Neutrophil (primary cell): Measurements from ENCODE around the gene EHBP1.

ENCODE experiments used
- H3K27ac ChIP-seq: fragments of 200-600 bp; sonication (generic); 2 replicates; pipeline ENCODE4 v1.5.1; 2016; ENCODE audit warnings: mild to moderate bottlenecking, moderate library complexity
- H3K27me3 ChIP-seq: fragments of 200-600 bp; sonication (generic); 2 replicates; pipeline ENCODE4 v1.6.0; 2016; ENCODE audit warnings: mild to moderate bottlenecking
- H3K36me3 ChIP-seq: fragments of 200-600 bp; sonication (generic); 2 replicates; pipeline ENCODE4 v1.5.1; 2017
- H3K4me1 ChIP-seq, 2 experiments: fragments of 200-600 bp in 1 of 2; sonication (generic) in 1 of 2; 1 replicate in 1 of 2; 2 replicates in 1 of 2; pipeline versions ENCODE4 v1.5.1 to v1.6.1; 2013 to 2016; ENCODE audit warnings: low read depth in 1 of 2, low read length in 1 of 2, mild to moderate bottlenecking in 1 of 2, moderate library complexity in 1 of 2; ENCODE audit not compliant: control insufficient read depth in 1 of 2, insufficient read depth in 1 of 2
- H3K4me3 ChIP-seq, 2 experiments: fragments of 200-600 bp in 1 of 2; sonication (generic) in 1 of 2; 1 replicate in 1 of 2; 2 replicates in 1 of 2; pipeline ENCODE4 v1.5.1; 2013 to 2016; ENCODE audit warnings: low read depth in 1 of 2, low read length in 1 of 2, mild to moderate bottlenecking in 1 of 2, moderate library complexity in 1 of 2
- H3K9me3 ChIP-seq: fragments of 200-600 bp; sonication (generic); 2 replicates; pipeline ENCODE4 v1.5.1; 2016
- TF ChIP-seq, protein P1 (sequence below): fragments of 200-600 bp; sonication (generic); IDR thresholded peaks from 2 replicates; pipeline ENCODE4 v1.5.1; 2016; ENCODE audit warnings: antibody characterized with exemption

Gene EHBP1

GRCh38 chr2:63059793-63060471, 354.4 kb downstream of the EHBP1 start:
- Histone ChIP-seq H3K36me3 (no peaks in the 10 kb centered on the region), H3K27ac (peak overlapping the region; percentile 89), H3K27me3 (peaks cover 94% of the 10 kb centered on the region), H3K4me3 (peak overlapping the region; percentile 60 to 71), H3K4me1 (peaks cover 60 to 61% of the 10 kb centered on the region in 2 experiments), H3K9me3 (no peaks in the 10 kb centered on the region)
- TF ChIP-seq, protein P1, sequence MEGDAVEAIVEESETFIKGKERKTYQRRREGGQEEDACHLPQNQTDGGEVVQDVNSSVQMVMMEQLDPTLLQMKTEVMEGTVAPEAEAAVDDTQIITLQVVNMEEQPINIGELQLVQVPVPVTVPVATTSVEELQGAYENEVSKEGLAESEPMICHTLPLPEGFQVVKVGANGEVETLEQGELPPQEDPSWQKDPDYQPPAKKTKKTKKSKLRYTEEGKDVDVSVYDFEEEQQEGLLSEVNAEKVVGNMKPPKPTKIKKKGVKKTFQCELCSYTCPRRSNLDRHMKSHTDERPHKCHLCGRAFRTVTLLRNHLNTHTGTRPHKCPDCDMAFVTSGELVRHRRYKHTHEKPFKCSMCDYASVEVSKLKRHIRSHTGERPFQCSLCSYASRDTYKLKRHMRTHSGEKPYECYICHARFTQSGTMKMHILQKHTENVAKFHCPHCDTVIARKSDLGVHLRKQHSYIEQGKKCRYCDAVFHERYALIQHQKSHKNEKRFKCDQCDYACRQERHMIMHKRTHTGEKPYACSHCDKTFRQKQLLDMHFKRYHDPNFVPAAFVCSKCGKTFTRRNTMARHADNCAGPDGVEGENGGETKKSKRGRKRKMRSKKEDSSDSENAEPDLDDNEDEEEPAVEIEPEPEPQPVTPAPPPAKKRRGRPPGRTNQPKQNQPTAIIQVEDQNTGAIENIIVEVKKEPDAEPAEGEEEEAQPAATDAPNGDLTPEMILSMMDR: peak; percentile 20

- TF ChIP-seq, protein P1: no peak
- H3K4me1 ChIP-seq: peaks cover 54 to 55% of the 10 kb centered on the region in 2 experiments
- peak overlapping the region; percentile 89 for H3K27ac ChIP-seq
- peak overlapping the region; percentile 60 to 71 for H3K4me3 ChIP-seq
- H3K9me3 ChIP-seq: no peaks in the 10 kb centered on the region
- H3K36me3 ChIP-seq: no peaks in the 10 kb centered on the region
- peaks cover 94% of the 10 kb centered on the region for H3K27me3 ChIP-seq
Observed at GRCh38 chr2:63060472-63060991, 355.0 kb downstream of the EHBP1 start.

GRCh38 chr2:63064197-63064596, 358.7 kb downstream of the EHBP1 start:
- no peak overlapping the region for H3K27ac ChIP-seq
- no peak overlapping the region for H3K4me3 ChIP-seq
- H3K36me3 ChIP-seq: no peaks in the 10 kb centered on the region
- H3K9me3 ChIP-seq: no peaks in the 10 kb centered on the region
- peaks cover 94% of the 10 kb centered on the region for H3K27me3 ChIP-seq
- peaks cover 17 to 18% of the 10 kb centered on the region in 2 experiments for H3K4me1 ChIP-seq
- TF ChIP-seq, protein P1: no peak

GRCh38 chr2:63064661-63065060, 359.1 kb downstream of the EHBP1 start:
- H3K27ac ChIP-seq: no peak overlapping the region
- peaks cover 94% of the 10 kb centered on the region for H3K27me3 ChIP-seq
- TF ChIP-seq, protein P1: no peak
- no peaks in the 10 kb centered on the region for H3K36me3 ChIP-seq
- peaks cover 13% of the 10 kb centered on the region in 2 experiments for H3K4me1 ChIP-seq
- no peaks in the 10 kb centered on the region for H3K9me3 ChIP-seq
- H3K4me3 ChIP-seq: no peak overlapping the region

GRCh38 chr2:63066265-63066664, 360.8 kb downstream of the EHBP1 start:
- H3K27me3 ChIP-seq: peaks cover 100% of the 10 kb centered on the region

More at GRCh38 chr2:63066265-63066664, 360.8 kb downstream of the EHBP1 start:
- Histone ChIP-seq H3K4me3 (no peak overlapping the region), H3K36me3 (no peaks in the 10 kb centered on the region), H3K27ac (no peak overlapping the region), H3K4me1 (peaks cover 0 to under 1% of the 10 kb centered on the region in 2 experiments), H3K9me3 (no peaks in the 10 kb centered on the region)
- TF ChIP-seq, protein P1: no peak
